ENCODE measurements around the gene SRGAP2.
"Not testable (repeated sequence)": the region's sequence is repeated elsewhere in the genome, so short reads cannot be mapped to it uniquely, and the experiment has no call there.

The SRGAP2 gene

GRCh38 chr1:206250953-206251681, 47.8 kb downstream of the SRGAP2 start:
- not testable (repeated sequence) for DNase-seq (ENCODE audit: low spot score)

GRCh38 chr1:206252680-206253335, 49.5 kb downstream of the SRGAP2 start:
- DNase-seq (ENCODE audit: low spot score) = not testable (repeated sequence)

All from Ammon's horn (tissue), 1 donor.